ENCODE data around the gene RHBDD3.

DNA sequence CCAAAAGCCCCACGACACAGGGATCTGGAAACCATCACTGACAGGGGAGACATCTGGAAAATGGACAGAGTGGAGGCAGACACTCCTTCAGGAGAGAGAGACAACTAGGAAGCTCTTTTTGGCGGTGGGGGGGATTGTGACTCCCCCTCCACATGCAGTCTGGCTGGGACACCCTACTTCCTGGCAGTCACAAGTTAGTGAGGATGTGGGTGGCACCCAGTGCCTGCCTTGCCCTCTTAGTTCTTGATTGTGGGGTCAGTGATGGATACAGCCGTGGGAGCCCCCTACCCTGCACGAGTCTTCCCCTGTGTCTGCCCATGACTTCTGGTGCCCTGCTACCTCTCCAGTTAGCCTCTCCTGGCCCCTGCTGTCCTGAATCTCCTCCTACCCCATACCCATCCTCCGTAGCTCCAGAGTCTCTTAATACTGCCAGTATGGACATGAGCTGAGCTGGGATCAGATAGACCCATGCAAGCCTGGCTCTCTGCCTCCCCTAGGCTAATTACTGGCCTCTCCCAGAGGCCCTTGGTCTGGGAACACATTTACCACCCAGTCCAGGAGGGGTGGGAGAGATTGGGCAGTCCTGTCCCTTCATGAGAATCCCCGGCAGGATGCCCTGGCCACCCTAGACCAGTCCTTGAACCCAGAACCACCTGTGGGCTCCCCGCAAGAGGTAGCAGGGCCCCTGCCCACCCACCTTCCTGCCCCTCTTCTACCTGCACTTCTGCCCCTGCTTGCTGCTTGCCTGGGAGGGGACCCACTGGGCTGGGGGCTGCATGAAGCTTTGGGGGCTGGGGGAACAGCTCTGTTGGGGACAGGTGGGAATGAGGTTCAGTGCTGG is 22.8 kb downstream of the RHBDD3 start:
- TF ChIP-seq RARB (CRISPR knock-in tag; IDR thresholded peaks at IDR 0.05) (no peak), ZNF70 (CRISPR knock-in tag; IDR thresholded peaks at IDR 0.05) (no peak), TOX (CRISPR knock-in tag; IDR thresholded peaks at IDR 0.05; ENCODE audit: borderline replicate concordance) (no peak), ZC3H10 (CRISPR knock-in tag; IDR thresholded peaks at IDR 0.05) (no peak), TCF4 (CRISPR knock-in tag; IDR thresholded peaks at IDR 0.05; ENCODE audit: borderline replicate concordance) (no peak), ZFP30 (CRISPR knock-in tag; IDR thresholded peaks at IDR 0.05) (no peak), ARNTL (CRISPR knock-in tag; IDR thresholded peaks at IDR 0.05; ENCODE audit: borderline replicate concordance, low read depth) (no peak)
- TF ChIP-seq, protein P1, sequence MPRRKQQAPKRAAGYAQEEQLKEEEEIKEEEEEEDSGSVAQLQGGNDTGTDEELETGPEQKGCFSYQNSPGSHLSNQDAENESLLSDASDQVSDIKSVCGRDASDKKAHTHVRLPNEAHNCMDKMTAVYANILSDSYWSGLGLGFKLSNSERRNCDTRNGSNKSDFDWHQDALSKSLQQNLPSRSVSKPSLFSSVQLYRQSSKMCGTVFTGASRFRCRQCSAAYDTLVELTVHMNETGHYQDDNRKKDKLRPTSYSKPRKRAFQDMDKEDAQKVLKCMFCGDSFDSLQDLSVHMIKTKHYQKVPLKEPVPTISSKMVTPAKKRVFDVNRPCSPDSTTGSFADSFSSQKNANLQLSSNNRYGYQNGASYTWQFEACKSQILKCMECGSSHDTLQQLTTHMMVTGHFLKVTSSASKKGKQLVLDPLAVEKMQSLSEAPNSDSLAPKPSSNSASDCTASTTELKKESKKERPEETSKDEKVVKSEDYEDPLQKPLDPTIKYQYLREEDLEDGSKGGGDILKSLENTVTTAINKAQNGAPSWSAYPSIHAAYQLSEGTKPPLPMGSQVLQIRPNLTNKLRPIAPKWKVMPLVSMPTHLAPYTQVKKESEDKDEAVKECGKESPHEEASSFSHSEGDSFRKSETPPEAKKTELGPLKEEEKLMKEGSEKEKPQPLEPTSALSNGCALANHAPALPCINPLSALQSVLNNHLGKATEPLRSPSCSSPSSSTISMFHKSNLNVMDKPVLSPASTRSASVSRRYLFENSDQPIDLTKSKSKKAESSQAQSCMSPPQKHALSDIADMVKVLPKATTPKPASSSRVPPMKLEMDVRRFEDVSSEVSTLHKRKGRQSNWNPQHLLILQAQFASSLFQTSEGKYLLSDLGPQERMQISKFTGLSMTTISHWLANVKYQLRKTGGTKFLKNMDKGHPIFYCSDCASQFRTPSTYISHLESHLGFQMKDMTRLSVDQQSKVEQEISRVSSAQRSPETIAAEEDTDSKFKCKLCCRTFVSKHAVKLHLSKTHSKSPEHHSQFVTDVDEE (CRISPR knock-in tag; IDR thresholded peaks at IDR 0.05), result no peak
- TF ChIP-seq, protein P2, sequence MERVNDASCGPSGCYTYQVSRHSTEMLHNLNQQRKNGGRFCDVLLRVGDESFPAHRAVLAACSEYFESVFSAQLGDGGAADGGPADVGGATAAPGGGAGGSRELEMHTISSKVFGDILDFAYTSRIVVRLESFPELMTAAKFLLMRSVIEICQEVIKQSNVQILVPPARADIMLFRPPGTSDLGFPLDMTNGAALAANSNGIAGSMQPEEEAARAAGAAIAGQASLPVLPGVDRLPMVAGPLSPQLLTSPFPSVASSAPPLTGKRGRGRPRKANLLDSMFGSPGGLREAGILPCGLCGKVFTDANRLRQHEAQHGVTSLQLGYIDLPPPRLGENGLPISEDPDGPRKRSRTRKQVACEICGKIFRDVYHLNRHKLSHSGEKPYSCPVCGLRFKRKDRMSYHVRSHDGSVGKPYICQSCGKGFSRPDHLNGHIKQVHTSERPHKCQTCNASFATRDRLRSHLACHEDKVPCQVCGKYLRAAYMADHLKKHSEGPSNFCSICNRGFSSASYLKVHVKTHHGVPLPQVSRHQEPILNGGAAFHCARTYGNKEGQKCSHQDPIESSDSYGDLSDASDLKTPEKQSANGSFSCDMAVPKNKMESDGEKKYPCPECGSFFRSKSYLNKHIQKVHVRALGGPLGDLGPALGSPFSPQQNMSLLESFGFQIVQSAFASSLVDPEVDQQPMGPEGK (CRISPR knock-in tag; IDR thresholded peaks at IDR 0.05; ENCODE audit: borderline replicate concordance), result no peak
- TF ChIP-seq, protein P3, sequence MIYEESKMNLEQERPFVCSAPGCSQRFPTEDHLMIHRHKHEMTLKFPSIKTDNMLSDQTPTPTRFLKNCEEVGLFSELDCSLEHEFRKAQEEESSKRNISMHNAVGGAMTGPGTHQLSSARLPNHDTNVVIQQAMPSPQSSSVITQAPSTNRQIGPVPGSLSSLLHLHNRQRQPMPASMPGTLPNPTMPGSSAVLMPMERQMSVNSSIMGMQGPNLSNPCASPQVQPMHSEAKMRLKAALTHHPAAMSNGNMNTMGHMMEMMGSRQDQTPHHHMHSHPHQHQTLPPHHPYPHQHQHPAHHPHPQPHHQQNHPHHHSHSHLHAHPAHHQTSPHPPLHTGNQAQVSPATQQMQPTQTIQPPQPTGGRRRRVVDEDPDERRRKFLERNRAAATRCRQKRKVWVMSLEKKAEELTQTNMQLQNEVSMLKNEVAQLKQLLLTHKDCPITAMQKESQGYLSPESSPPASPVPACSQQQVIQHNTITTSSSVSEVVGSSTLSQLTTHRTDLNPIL (CRISPR knock-in tag; IDR thresholded peaks at IDR 0.05; ENCODE audit: low read depth), result no peak
- TF ChIP-seq, protein P4, sequence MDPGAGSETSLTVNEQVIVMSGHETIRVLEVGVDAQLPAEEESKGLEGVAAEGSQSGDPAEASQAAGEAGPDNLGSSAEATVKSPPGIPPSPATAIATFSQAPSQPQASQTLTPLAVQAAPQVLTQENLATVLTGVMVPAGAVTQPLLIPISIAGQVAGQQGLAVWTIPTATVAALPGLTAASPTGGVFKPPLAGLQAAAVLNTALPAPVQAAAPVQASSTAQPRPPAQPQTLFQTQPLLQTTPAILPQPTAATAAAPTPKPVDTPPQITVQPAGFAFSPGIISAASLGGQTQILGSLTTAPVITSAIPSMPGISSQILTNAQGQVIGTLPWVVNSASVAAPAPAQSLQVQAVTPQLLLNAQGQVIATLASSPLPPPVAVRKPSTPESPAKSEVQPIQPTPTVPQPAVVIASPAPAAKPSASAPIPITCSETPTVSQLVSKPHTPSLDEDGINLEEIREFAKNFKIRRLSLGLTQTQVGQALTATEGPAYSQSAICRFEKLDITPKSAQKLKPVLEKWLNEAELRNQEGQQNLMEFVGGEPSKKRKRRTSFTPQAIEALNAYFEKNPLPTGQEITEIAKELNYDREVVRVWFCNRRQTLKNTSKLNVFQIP (CRISPR knock-in tag; IDR thresholded peaks at IDR 0.05; ENCODE audit: borderline replicate concordance, low read depth), result no peak

Measured in SK-N-SH treated with all-trans-retinoic acid at 6 μM for 48 hours (cell line).